Activated T-helper 2 cell treated with anti-CD3 and anti-CD28 coated beads, Interferon-gamma antibody, Interleukin-2, Interleukin-4, amounts not matched to agents 10 μg/mL and 5 μg/mL and 100 μg/mL, durations not matched to agents 14 hours and 24 hours and 36 hours (primary cell): ENCODE results near the gene NAPA. TPM values are rescaled to one million over a fixed set of nuclear protein-coding genes. Genes with fewer than 3 reads are reported as not detected.
A peak's percentile ranks its signal among the peaks of the same experiment; 100 is the strongest.

ENCODE experiments used
- DNase-seq: peaks from one replicate; pipeline ENCODE4 v3.0.0; 2021; ENCODE audit warnings: low spot score
- H3K27ac Mint-ChIP-seq: one replicate; pipeline ENCODE4 v1.8.0; 2021; ENCODE audit warnings: mixed read lengths
- H3K27me3 Mint-ChIP-seq: one replicate; pipeline ENCODE4 v1.8.0; 2021; ENCODE audit warnings: low read depth, mixed read lengths
- H3K36me3 Mint-ChIP-seq: one replicate; pipeline ENCODE4 v1.8.0; 2021; ENCODE audit warnings: low read depth, mixed read lengths
- H3K4me1 Mint-ChIP-seq: one replicate; pipeline ENCODE4 v1.8.0; 2021; ENCODE audit warnings: low read depth, mixed read lengths
- H3K4me3 Mint-ChIP-seq: one replicate; pipeline ENCODE4 v1.8.0; 2021; ENCODE audit warnings: low read depth, mild to moderate bottlenecking, moderate library complexity, mixed read lengths
- H3K9me3 Mint-ChIP-seq: one replicate; pipeline ENCODE4 v1.8.0; 2021; ENCODE audit warnings: mixed read lengths
- intact Hi-C: fragments of 100-400 bp; cut with micrococcal nuclease; formaldehyde crosslinking; loops from one replicate; pipeline ENCODE4 v1.15.1; 2023
- total RNA-seq: library from RNA; stranded (reverse); gene quantifications from 2 replicates; pipeline ENCODE4 v1.2.3, GENCODE V29; 2022

NAPA gene
- total RNA-seq = 56.9 and 60.1 TPM in 2 replicates

DNA sequence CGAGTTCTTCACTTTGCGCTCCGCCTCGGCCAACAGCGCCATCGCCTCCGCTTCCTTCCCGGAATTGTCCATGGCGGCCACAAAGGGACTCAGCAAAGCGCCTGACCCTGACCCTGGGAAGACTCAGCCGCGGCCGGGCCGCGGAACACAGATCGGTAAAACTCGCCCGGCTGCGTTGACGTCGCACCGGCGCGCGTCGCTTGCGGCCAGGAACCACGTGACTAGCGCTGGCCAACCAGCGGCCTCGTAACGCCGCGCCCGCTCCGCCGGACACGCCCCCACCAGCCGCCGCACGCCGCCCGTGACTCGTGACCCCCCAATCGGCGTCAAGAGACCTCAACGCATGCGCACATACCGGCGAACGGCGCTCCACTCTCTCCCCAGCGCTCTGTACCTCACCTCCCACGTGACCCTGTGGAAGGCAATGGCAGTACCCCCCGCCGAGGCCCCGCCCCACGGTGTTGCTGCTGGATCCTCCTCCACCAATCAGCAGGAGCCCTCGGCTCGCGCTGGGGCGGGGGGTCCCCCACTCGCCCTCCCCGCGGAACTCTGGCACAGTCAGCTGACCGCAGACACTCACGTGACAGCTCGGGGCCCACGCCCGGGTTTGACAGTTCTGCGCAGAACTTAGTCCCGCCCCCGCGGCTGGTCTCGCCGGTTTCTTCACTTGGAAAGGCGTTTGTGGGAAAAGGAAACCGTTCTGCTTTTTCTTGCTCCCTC is at the start of gene NAPA:
NAPA (minus strand) TSS at position 195 of the 720 bp plus-strand sequence; CDS start at position 72, 123 bp downstream.
- intact Hi-C loops = loop anchor here (1.0 to 5.0 kb wide), 4 partner anchors 31 to 227 kb away; partner anchors contain the start of gene KPTN
- Mint-ChIP-seq H3K9me3 (no peaks in the 10 kb centered on the region), H3K4me1 (peaks cover 56% of the 10 kb centered on the region), H3K4me3 (peak within 1 kb of the TSS; percentile 96), H3K27me3 (no peaks in the 10 kb centered on the region), H3K36me3 (peaks cover 5% of the 10 kb centered on the region), H3K27ac (peak within 1 kb of the TSS; percentile 91)
- DNase-seq = peak; percentile 100

- Mint-ChIP-seq H3K4me3 (no peak overlapping the region), H3K27ac (no peak overlapping the region), H3K4me1 (peaks cover 3% of the 10 kb centered on the region), H3K27me3 (peaks cover 13% of the 10 kb centered on the region), H3K36me3 (no peaks in the 10 kb centered on the region), H3K9me3 (no peaks in the 10 kb centered on the region)
- intact Hi-C loops = no loop called here
- no peak for DNase-seq
Measured at GRCh38 chr19:47564081-47564480, 49.2 kb upstream of the NAPA start.

- no peak overlapping the region for H3K27ac Mint-ChIP-seq
- H3K9me3 Mint-ChIP-seq = no peaks in the 10 kb centered on the region
- H3K4me1 Mint-ChIP-seq = peaks cover 3% of the 10 kb centered on the region
Measured at GRCh38 chr19:47561440-47562057, 46.7 kb upstream of the NAPA start.

GRCh38 chr19:47560999-47561398 is 46.1 kb upstream of the NAPA start:
- H3K36me3 Mint-ChIP-seq = no peaks in the 10 kb centered on the region
- peaks cover 10% of the 10 kb centered on the region for H3K27me3 Mint-ChIP-seq
- H3K4me3 Mint-ChIP-seq = no peak overlapping the region
- no peak for DNase-seq
- no peak overlapping the region for H3K27ac Mint-ChIP-seq
- intact Hi-C loops = no loop called here
- peaks cover 3% of the 10 kb centered on the region for H3K4me1 Mint-ChIP-seq
- no peaks in the 10 kb centered on the region for H3K9me3 Mint-ChIP-seq

More at GRCh38 chr19:47561440-47562057, 46.7 kb upstream of the NAPA start:
- DNase-seq = no peak
- peaks cover 10% of the 10 kb centered on the region for H3K27me3 Mint-ChIP-seq
- no peak overlapping the region for H3K4me3 Mint-ChIP-seq
- no peaks in the 10 kb centered on the region for H3K36me3 Mint-ChIP-seq
- intact Hi-C loops = no loop called here

DNA sequence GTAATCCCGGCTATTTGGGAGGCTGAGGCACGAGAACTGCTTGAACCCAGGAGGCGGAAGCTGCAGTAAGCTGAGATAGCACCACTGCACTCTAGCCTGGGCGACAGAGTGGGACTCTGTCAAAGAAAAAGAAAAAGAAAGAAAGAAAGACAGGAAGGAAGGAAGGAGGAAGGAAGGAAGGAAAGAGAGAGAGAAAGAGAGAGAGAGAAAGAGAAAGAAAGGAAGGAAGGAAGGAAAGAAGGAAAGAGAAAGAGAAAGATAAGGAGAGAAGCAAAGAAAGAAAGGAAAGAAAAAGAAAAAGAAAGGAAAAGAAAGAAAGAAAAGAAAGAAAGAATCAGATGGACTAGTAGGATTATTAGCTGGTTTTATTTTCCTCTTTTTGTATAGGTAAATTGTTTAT is 35.3 kb upstream of the NAPA start:
- no peaks in the 10 kb centered on the region for H3K9me3 Mint-ChIP-seq
- H3K4me1 Mint-ChIP-seq = peaks cover 2% of the 10 kb centered on the region

GRCh38 chr19:47549261-47549862 is 34.5 kb upstream of the NAPA start:
- Mint-ChIP-seq H3K4me3 (no peak overlapping the region), H3K4me1 (peaks cover under 1% of the 10 kb centered on the region), H3K36me3 (no peaks in the 10 kb centered on the region), H3K27me3 (peaks cover 3% of the 10 kb centered on the region), H3K9me3 (no peaks in the 10 kb centered on the region), H3K27ac (no peak overlapping the region)
- DNase-seq = no peak
- intact Hi-C loops = no loop called here

More for the DNA sequence above, 35.3 kb upstream of the NAPA start:
- intact Hi-C loops = no loop called here
- Mint-ChIP-seq H3K27me3 (peaks cover 2% of the 10 kb centered on the region), H3K4me3 (no peak overlapping the region), H3K27ac (no peak overlapping the region), H3K36me3 (no peaks in the 10 kb centered on the region)
- DNase-seq = no peak

- DNase-seq = no peak
- Mint-ChIP-seq H3K27ac (no peak overlapping the region), H3K4me1 (peaks cover 2% of the 10 kb centered on the region), H3K36me3 (no peaks in the 10 kb centered on the region), H3K27me3 (peaks cover 6% of the 10 kb centered on the region), H3K4me3 (no peak overlapping the region), H3K9me3 (no peaks in the 10 kb centered on the region)
- intact Hi-C loops = no loop called here
Measured at GRCh38 chr19:47547199-47547598, 32.3 kb upstream of the NAPA start.

DNA sequence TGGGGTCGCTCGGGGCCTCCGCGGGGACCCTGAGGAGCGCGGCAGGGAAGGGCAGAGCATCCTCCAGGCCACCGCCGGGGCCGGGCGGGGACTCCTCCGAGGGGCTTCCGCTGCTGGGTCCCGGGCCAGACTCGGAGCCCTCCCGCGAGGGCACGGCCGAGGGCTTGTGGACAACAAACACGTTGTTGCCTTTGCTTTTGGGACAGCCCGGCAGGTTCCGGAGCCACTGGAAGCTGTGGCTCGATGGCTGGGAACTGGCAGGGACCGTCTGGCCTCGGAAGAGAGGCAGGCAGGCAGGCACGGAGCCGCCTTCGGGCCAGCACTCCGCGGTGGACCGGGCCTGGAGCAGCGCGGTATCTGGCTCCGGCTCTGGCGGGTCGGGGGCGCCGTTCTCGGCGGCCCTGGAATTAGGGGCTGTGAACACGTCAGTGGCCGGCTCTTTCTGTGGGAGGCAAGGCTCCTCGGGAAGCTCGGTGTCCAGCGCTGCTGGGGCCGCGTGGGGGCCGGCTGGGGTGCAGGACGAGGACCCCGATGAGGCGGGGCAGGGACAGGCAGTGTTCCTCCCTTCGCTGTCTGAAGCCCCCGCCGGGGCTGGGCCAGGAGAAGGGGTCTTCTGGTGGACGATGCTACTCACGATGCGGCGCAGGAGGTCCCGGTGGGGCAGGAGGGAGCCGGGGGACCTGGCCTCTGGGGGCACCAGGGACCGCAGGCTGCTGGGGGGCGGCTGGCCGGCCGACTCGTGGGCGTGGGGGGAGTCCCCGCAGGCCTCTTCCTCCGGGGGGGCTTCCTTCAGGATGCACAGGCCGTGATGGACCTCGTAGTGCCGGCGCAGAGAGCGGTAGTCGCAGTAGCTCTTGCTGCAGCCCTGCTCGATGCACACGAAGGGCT is 30.4 kb upstream of the NAPA start:
- DNase-seq = no peak
- no peak overlapping the region for H3K4me3 Mint-ChIP-seq
- no peaks in the 10 kb centered on the region for H3K9me3 Mint-ChIP-seq
- H3K36me3 Mint-ChIP-seq = no peaks in the 10 kb centered on the region
- peaks cover 9% of the 10 kb centered on the region for H3K27me3 Mint-ChIP-seq
- H3K4me1 Mint-ChIP-seq = peaks cover 14% of the 10 kb centered on the region
- no peak overlapping the region for H3K27ac Mint-ChIP-seq
- intact Hi-C loops = no loop called here

- Mint-ChIP-seq H3K27me3 (peaks cover 9% of the 10 kb centered on the region), H3K27ac (no peak overlapping the region), H3K36me3 (no peaks in the 10 kb centered on the region), H3K4me3 (no peak overlapping the region), H3K4me1 (peaks cover 14% of the 10 kb centered on the region), H3K9me3 (no peaks in the 10 kb centered on the region)
- intact Hi-C loops = no loop called here
- no peak for DNase-seq
Measured at GRCh38 chr19:47544476-47544875, 29.6 kb upstream of the NAPA start.

DNA sequence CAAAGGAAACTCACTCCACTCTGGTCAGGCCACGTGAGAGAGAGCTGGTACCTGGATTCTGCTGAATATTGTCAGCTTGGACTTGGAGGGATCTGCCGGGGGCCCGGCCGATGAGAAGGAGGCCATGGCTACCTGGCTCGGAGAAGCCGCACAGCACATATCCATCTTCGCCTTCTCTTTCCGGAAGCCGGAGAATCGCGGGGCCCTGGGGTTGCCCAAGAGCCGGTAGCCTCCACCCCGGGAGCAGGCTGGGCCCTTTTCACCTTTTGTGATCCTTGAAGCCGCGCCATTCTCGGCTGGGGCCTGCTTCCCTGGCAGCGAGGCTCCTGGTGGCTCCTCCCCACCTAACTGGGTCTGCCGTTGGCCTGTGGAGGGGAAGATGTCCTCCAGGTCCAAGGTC is 29.2 kb upstream of the NAPA start:
- H3K4me3 Mint-ChIP-seq = no peak overlapping the region
- peaks cover 7% of the 10 kb centered on the region for H3K27me3 Mint-ChIP-seq
- intact Hi-C loops = no loop called here
- peaks cover 14% of the 10 kb centered on the region for H3K4me1 Mint-ChIP-seq
- H3K27ac Mint-ChIP-seq = no peak overlapping the region
- H3K9me3 Mint-ChIP-seq = no peaks in the 10 kb centered on the region
- H3K36me3 Mint-ChIP-seq = no peaks in the 10 kb centered on the region
- no peak for DNase-seq

GRCh38 chr19:47542030-47542475 is 27.2 kb upstream of the NAPA start:
- intact Hi-C loops = no loop called here
- Mint-ChIP-seq H3K4me1 (peaks cover 14% of the 10 kb centered on the region), H3K4me3 (no peak overlapping the region), H3K36me3 (no peaks in the 10 kb centered on the region), H3K27me3 (peaks cover 7% of the 10 kb centered on the region), H3K9me3 (no peaks in the 10 kb centered on the region), H3K27ac (no peak overlapping the region)
- DNase-seq = no peak

GRCh38 chr19:47541518-47541917 is 26.7 kb upstream of the NAPA start:
- intact Hi-C loops = no loop called here
- peaks cover 14% of the 10 kb centered on the region for H3K4me1 Mint-ChIP-seq
- no peaks in the 10 kb centered on the region for H3K36me3 Mint-ChIP-seq
- H3K9me3 Mint-ChIP-seq = no peaks in the 10 kb centered on the region
- peak overlapping the region; percentile 48 for H3K27ac Mint-ChIP-seq
- peaks cover 7% of the 10 kb centered on the region for H3K27me3 Mint-ChIP-seq
- no peak overlapping the region for H3K4me3 Mint-ChIP-seq
- DNase-seq = no peak
